ENCODE measurements around the gene HNRNPU. TPM values are rescaled to one million over a fixed set of nuclear protein-coding genes. Genes with fewer than 3 reads are reported as not detected.

The HNRNPU gene
- total RNA-seq, 2 donors from 2014 or later: 517 to 556 TPM

DNA sequence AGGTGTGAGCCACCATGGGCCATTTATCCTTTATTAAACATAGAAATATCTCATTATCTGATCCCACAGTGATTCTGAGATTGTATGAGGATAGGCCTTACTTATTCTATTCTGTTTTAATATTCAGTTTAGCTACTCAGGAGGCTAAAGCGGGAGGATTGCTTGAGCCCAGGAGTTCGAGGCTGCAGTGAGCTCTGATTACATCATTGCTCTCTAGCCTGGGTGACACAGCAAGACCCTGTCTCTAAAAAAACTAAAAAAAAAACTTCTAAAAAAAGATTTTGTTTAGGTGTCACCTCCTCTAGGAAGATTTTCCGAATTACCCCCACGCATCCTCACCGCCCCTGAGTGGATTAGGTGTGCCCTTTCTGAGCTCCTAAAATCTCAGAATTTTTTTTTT, 14.3 kb upstream of the HNRNPU start:
- WGBS, 2 experiments (ENCODE audit: insufficient coverage in 1 of 2, insufficient read length in 1 of 2): 95 to 100% methylated on average over 3 to 5 of the region's 5 CpGs
- Histone ChIP-seq H3K9me3 (ENCODE audit: control insufficient read depth, low read length) (no peaks in the 10 kb centered on the region), H3K9ac (ENCODE audit: extremely low read depth, low read length, poor library complexity, severe bottlenecking) (no peak overlapping the region), H3K4me1 (ENCODE audit: control insufficient read depth, insufficient read depth, low read length) (peaks cover 15% of the 10 kb centered on the region), H3K27ac (ENCODE audit: low read depth, low read length) (no peak overlapping the region), H3K4me3 (ENCODE audit: low read length) (no peak overlapping the region), H3K27me3 (ENCODE audit: control insufficient read depth, insufficient read depth, low read length, poor library complexity, severe bottlenecking) (no peaks in the 10 kb centered on the region), H3K36me3 (ENCODE audit: control insufficient read depth, insufficient read depth, low read length) (no peaks in the 10 kb centered on the region)
- no peaks in the 10 kb centered on the region for H3K27me3 Mint-ChIP-seq (ENCODE audit: insufficient read depth)
- H3K4me1 Mint-ChIP-seq: peaks cover 26% of the 10 kb centered on the region
- H3K4me3 Mint-ChIP-seq: no peak overlapping the region
- TF ChIP-seq CTCF (conservative IDR thresholded peaks at IDR 0.05): no peak
- no peaks in the 10 kb centered on the region for H3K9me3 Mint-ChIP-seq
- no peaks in the 10 kb centered on the region for H3K36me3 Mint-ChIP-seq (ENCODE audit: low read depth)
- DNase-seq: no peak
- H3K27ac Mint-ChIP-seq: no peak overlapping the region

GRCh38 chr1:244876228-244876910, 12.0 kb upstream of the HNRNPU start:
- DNase-seq: no peak
- H3K27me3 Mint-ChIP-seq (ENCODE audit: insufficient read depth): no peaks in the 10 kb centered on the region
- H3K9ac ChIP-seq (ENCODE audit: extremely low read depth, low read length, poor library complexity, severe bottlenecking): no peak overlapping the region
- H3K36me3 ChIP-seq (ENCODE audit: control insufficient read depth, insufficient read depth, low read length): no peaks in the 10 kb centered on the region
- no peak overlapping the region for H3K27ac Mint-ChIP-seq
- H3K9me3 Mint-ChIP-seq: no peaks in the 10 kb centered on the region
- H3K4me1 ChIP-seq (ENCODE audit: control insufficient read depth, insufficient read depth, low read length): peaks cover 11% of the 10 kb centered on the region
- no peaks in the 10 kb centered on the region for H3K9me3 ChIP-seq (ENCODE audit: control insufficient read depth, low read length)
- peaks cover 17% of the 10 kb centered on the region for H3K4me1 Mint-ChIP-seq
- no peaks in the 10 kb centered on the region for H3K36me3 Mint-ChIP-seq (ENCODE audit: low read depth)
- no peak overlapping the region for H3K4me3 Mint-ChIP-seq
- WGBS, 2 experiments (ENCODE audit: insufficient coverage in 1 of 2, insufficient read length in 1 of 2): 93 to 95% methylated on average over 6 to 8 of the region's 8 CpGs
- TF ChIP-seq CTCF (conservative IDR thresholded peaks at IDR 0.05): no peak
- no peaks in the 10 kb centered on the region for H3K27me3 ChIP-seq (ENCODE audit: control insufficient read depth, insufficient read depth, low read length, poor library complexity, severe bottlenecking)
- no peak overlapping the region for H3K27ac ChIP-seq (ENCODE audit: low read depth, low read length)
- H3K4me3 ChIP-seq (ENCODE audit: low read length): no peak overlapping the region

GRCh38 chr1:244874974-244875579, 10.7 kb upstream of the HNRNPU start:
- H3K9ac ChIP-seq (ENCODE audit: extremely low read depth, low read length, poor library complexity, severe bottlenecking): no peak overlapping the region
- no peaks in the 10 kb centered on the region for H3K36me3 Mint-ChIP-seq (ENCODE audit: low read depth)
- WGBS, 2 experiments (ENCODE audit: insufficient coverage in 1 of 2, insufficient read length in 1 of 2): 25 to 48% methylated on average over 1 to 7 of the region's 7 CpGs
- H3K27me3 ChIP-seq (ENCODE audit: control insufficient read depth, insufficient read depth, low read length, poor library complexity, severe bottlenecking): no peaks in the 10 kb centered on the region
- peak; percentile 89 for DNase-seq
- H3K36me3 ChIP-seq (ENCODE audit: control insufficient read depth, insufficient read depth, low read length): no peaks in the 10 kb centered on the region
- no peaks in the 10 kb centered on the region for H3K9me3 Mint-ChIP-seq
- H3K27ac Mint-ChIP-seq: no peak overlapping the region
- no peak overlapping the region for H3K4me3 Mint-ChIP-seq
- H3K9me3 ChIP-seq (ENCODE audit: control insufficient read depth, low read length): no peaks in the 10 kb centered on the region
- no peak overlapping the region for H3K27ac ChIP-seq (ENCODE audit: low read depth, low read length)
- peaks cover 9% of the 10 kb centered on the region for H3K4me1 Mint-ChIP-seq
- no peak for TF ChIP-seq CTCF (conservative IDR thresholded peaks at IDR 0.05)
- peaks cover 4% of the 10 kb centered on the region for H3K4me1 ChIP-seq (ENCODE audit: control insufficient read depth, insufficient read depth, low read length)
- H3K27me3 Mint-ChIP-seq (ENCODE audit: insufficient read depth): no peaks in the 10 kb centered on the region
- no peak overlapping the region for H3K4me3 ChIP-seq (ENCODE audit: low read length)

All from endodermal cell (in vitro differentiated cells).